IPS DF 19.7 (cell line): ENCODE data around the gene SYCN.
"Not testable (repeated sequence)": the region's sequence is repeated elsewhere in the genome, so short reads cannot be mapped to it uniquely, and the experiment has no call there.

Experiments
- DNase-seq: peaks from one replicate; pipeline ENCODE4 v3.0.0-alpha.2; 2013; ENCODE audit warnings: low read depth, low spot score

Gene SYCN

DNA sequence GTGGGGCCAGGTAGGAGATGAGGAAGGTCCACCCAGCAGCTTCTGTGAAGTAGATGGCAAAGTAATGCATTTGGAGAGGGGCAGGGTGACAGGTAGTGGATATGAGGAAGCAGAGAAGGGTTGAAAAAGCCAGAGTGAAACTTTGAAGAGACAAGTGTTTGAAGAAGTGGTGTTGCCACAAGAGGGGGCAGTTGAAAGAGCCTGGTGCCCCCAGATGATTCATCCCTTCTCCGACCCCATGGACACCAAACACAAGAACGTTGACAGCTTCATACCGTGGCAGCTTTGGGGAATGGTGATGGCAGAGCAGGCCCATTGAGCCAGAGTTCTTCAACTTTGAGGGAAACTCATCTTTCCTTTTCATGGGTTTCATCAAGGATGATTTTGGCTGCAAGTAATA, 20.8 kb upstream of the SYCN start:
- DNase-seq: no peak

DNA sequence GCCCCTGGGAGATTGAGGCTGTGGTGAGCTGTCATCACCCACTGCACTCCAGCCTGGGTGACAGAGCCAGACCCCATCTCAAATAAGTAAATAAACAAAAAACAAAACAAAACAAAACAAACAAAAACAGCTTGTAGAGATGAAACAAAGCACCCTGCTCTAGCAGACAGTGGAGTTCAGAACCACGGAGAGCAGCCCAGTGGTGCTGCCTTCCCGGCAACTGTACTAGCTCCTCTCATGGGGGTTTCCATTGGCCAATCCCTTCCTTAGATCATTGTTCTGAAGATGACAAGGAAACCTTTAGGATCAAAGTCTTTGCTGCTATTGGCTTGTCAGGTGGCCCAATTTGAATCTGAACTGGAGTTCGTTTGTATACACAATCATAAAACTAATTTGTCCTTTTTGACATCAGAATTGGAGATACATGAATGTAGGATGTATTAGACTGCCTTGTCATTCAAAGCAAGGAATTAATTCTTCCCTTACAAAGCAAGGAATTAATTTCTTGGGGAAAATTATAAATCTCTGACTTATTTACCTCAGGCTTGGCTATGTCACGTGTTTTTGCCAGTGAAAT, 19.7 kb upstream of the SYCN start:
- no peak for DNase-seq

DNA sequence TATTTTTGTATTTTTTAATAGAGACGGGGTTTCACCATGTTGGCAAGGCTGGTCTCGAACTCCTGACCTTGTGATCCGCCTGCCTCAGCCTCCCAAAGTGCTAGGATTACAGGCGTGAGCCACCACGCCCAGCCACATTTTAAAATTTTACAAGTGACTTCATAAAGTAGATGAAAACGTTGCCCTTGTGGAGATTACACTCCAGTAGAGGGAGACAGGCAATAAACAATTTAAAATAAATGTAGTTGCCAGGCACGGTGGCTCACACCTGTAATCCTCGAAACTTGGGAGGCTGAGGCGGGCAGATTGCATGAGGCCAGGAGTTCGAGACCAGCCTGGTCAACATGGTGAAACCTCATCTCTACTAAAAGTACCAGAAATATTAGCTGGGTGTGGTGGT, 15.0 kb upstream of the SYCN start:
- not testable (repeated sequence) for DNase-seq

DNA sequence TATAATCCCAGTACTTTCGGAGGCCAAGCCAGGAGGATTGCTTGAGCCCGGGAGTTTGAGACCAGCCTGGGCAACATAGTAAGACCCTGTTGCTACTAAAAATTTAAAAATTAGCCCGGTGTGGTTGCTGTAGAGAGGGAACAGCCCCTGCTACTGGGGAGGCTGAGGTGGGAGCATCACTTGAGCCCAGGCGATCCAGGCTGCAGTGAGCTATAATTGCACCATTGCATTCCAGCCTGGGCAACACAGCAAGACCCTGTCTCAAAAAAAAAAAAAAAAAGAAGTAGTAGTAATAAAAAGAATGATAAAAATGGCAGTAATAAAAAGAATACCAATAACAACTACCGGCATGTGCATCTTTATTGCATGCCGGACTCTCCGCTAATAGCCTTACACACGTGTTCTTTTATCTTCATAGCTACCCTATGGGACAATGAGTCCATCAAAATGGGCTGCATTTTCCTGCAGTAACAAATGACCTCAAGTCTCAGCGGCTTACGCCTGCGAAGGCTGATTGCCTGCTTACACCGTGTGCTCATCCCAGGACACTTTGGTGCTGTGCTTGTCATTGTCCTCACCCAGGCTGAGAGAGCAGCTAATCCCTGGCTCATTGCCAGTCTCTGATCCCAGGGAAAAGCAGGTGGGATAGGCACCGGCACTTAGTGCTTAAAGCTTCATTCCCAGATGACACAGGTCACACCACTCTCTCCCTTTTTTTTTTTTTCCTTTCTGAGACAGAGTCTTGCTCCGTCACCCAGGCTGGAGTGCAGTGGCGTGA, 14.4 kb upstream of the SYCN start:
- no peak for DNase-seq

DNA sequence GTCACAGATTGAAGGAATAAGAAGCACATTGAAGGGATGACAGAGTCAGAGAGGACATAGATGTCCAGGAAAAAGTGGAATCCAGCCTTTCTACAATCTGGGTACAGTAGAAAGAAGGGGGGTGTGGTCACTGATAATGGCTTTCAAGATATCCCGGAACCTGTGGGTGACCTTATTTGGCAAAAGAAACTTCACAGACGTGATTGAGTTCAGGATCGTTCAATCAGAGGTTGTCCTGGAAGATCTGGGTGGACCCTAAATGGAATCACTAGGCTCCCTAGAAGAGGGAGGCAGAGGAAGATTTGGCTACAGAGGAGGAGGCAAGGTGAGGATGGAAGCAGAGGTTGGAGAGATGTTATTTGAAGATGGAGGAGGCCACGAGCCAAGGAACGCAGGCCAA, 13.0 kb upstream of the SYCN start:
- no peak for DNase-seq

DNA sequence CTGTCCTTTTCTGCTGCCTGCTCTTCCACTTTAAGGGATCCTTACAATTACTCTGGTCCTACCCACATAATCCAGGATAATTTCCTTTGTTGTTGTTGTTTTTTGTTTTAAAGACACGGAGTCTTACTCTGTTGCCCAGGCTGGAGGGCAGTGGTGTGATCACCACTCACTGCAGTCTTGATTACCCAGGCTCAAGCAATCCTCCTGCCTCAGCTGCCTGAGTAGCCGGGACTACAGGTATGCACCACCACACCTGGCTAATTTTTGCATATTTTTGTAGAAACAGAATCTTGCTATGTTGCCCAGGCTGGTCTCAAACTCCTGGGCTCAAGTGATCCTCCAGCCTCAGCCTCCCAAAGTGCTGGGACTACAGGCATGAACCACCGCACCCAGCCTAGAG, 11.3 kb upstream of the SYCN start:
- DNase-seq: not testable (repeated sequence)

DNA sequence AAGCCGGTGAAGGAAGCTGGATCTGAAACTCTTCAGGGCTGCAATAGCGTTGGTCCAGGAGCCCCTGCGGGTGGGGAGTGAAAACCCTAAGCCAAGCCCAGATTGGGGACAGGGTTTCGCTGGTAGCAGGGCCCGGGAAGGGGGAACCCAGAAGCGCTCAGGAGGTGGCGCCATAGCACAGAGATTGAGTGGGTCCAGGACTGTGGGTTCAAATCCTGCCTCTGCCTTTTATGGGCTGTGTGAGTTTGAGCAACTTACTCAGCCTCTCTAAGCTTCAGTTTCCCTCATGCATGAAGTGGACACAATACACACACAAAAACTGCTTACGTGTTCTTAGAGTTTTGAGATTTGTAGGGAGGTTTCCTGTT, 8.3 kb upstream of the SYCN start:
- no peak for DNase-seq

DNA sequence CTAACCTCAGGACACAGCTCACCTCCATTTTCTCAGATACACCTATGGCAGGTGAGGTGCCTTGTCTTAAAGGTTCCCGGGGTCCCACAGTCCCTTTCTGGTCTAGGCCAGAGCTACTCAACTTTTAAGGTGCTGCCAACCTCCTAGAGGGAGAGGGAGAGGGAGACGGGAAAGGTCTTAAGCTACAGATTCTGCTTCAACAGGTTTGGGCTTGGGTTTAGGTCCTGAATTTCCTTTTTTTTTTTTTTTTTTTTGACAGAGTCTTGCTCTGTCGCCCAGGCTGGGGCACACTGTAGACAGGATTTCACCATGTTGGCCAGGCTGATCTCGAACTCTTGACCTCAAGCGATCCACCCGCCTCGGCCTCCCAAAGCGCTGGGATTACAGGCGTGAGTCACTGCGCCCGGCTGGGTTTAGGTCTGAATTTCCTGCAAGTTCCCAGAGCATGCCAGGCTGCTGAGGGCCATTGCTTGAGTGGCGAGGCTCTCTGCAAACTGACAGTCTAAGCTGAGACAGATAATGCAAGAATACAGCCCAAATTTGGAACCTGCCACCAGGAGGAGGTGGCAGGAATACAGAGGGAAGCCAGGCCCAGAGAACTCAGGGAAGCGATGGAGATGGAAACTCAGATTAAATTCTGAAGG, 7.8 kb upstream of the SYCN start:
- no peak for DNase-seq

DNA sequence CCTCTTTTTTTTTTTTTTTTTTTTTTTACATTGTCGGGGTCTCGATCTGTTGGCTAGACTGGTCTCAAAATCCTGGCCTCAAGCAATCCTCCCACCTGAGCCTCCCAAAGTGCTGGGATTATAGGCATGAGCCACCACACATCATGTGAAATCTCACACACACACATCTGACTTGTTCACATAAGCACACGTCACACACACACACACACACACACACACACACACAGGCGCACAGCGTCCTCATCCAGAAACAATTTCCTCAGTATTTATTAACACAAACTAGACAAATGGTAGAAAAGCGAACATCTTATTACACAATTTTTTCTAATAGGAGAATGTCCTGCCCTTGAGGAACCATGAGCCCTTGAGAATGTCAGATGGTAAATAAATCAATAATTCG, 5.1 kb upstream of the SYCN start:
- DNase-seq: no peak

DNA sequence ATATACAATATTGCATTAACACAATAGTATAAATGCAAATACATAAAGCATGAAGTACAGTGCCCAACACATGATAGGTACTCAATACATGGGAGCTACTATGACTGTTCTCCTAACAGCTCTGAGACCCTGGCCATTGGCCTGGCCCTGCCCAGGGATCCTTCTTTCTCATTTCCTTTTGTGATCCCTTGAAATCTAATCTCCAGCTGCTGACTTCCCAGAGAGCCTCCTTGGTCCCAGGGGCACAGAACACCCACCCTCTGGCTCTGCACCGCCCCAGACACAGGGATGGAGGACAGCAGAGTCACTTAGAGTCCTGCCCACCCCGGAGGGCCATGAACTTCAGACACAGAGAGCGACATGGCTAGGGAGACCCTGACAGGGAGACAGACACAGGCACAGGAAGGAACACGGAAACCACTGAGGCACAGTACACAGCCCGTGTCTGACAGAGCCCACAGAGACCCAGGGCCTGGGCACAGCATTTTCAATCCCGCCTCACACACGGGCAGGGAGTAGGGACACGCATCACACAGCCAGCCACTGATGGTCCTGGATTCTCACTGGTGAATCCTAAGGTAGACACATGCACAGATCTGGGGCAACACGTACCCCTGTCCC, 4.2 kb upstream of the SYCN start:
- no peak for DNase-seq

DNA sequence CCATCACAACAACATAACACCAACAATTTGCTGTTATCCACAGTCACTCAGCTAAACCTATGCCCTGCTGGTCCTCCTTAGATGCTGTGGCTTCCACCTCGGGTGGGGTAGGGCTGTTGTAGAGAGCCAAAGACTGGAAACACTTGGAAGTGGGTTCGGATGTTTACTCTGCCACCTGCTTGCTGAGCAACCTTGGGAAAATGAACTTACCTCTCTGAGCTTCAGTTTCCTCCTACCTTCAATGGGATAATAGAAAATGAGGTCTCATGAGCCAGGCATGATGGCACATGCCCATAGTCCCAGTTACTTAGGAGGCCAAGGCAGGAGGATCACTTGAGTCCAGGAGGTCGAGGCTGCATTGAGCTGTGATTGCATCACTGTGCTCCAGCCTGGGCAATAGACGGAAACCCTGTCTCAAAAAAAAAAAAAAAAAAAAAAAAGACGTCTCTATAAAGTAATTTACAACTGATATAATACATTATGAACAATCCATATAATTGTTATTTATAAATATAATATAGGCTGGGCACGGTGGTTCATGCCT, 3.3 kb upstream of the SYCN start:
- DNase-seq: no peak

DNA sequence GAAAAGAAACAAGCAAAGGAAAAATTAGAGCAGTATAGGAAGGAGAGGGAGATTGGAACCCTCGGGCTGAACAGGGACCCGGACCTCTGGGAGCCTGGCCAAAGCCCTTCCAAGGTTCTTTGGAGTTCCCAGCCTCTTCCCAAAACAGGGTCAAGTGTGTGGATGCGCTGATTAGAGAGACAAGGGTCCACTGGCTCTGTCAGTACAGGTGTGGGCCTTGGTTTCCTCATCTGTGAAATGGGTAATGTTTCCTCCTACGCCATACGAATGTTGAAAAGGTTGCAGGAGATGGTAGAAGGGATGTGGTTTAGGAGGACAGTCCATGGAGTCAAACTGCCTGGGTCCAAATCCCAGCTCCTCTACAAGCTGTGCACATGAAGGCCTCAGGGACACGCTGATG, 2.1 kb upstream of the SYCN start:
- DNase-seq: no peak

DNA sequence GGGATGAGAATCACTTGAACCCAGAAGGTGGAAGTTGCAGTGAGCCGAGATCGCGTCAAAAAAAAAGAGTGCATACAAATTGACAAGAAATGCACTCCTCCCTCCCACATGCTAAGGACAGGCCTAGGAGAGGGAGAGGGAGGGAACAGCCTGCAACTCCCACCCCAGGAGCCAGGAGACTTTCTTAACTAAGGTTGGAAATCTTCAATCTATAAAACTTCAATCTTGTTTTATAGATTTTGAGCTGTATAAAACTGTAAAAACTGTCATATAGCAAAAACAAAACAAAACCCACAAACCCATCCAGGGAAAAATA, 1.3 kb upstream of the SYCN start:
- DNase-seq: no peak

DNA sequence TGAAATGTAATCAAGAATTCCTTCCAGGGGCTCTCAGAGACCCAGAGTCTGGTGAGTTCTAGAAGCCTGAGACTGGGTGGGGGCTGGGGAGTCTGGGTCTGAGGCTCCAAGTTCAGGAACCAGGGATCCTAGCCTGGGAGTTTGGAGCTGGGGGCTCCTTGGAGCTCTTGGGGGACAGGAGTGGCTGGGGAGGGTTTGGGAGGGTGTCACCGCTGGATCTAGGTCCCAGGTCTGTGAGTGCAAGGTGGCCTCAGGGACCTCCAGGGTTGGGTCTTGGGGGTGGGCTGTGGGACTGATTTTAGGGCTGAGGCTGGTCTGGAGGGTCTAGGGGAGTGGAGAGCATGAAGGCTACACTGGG, 1.1 kb downstream of the SYCN start:
- DNase-seq: no peak

DNA sequence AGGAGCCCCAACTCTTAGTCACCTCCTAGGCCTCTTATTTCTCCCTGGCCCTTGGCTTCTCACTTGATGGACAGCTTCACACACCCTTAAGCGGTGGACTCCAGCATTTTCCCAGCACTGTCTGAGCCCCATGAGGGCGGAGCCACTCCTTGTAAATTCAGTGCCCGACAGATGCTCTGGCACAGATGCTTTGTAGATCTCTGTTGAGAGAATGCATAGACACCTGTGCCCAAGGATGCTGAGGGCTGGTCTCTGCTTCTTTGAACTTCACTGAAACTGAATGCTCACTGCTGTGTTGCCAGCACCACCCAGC, 3.3 kb downstream of the SYCN start:
- DNase-seq: no peak

DNA sequence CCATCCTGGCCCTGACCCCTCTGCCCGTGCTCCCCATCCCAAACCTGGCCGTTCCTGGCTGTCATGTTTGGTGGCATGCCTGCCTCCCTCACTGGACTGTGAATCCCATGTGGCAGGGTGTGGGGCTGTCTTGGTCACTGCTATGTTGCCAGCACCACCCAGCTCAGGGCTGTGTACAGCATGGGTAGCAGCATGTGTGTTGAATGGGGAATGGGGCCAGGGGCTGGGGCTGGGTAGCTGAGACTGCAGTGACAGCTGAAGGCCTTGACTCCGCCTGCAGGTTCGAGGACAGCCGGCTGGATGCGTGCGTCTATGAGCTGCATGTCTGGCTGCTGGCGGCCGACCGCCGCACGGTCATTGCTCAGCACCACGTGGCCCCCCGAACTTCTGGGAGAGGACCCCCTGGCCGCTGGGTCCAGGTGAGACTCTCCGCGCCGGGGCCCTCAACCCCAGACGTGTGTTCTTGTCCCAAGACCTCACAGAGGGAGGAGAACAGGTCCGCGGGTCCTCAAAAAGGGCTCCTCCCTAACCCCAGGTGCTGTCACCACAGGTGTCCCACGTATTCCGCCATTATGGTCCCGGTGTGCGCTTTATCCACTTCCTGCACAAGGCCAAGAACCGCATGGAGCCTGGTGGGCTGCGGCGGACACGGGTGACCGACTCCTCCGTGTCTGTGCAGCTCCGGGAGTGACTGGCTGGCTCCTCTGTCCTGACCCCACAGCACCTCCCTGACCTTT, 3.8 kb downstream of the SYCN start:
- no peak for DNase-seq

DNA sequence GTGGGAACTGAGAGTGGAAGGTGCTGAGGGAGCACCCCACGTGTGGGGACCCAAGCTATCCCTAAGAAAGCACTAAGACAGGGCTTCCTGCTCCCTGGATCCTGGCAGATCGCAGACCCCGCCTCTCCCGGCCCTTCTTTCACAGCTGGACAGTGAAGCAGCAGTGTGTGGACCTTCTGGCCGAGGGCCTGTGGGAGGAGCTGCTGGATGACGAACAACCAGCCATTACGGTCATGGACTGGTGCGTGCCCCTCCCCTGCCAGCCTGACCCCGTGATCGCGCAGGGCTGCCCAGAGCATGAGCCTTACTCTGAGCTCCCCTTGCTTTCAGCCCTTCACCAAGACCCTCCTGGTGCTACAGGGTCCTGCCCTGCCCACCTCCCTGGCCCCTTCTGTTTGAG, 5.0 kb downstream of the SYCN start:
- DNase-seq: no peak

DNA sequence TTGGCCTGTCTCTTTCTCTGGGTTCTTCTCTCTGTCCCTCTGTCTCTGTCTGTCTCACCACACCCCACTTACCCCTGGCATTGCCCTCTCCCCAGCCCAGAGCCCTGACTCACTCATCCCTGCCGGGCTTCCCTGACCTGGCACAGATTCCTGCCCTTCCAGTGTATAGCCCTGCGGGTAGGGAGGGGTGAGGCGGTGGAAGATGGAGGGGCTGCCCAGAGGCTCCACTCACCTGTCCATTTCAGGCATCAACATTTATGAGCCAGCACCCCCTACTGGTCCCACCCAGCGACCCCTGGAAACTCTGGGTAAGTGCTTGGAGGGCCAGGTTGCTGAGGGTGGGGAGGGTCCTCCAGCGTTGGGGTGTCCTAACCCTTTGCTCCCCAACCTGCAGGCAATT, 6.3 kb downstream of the SYCN start:
- DNase-seq: no peak

DNA sequence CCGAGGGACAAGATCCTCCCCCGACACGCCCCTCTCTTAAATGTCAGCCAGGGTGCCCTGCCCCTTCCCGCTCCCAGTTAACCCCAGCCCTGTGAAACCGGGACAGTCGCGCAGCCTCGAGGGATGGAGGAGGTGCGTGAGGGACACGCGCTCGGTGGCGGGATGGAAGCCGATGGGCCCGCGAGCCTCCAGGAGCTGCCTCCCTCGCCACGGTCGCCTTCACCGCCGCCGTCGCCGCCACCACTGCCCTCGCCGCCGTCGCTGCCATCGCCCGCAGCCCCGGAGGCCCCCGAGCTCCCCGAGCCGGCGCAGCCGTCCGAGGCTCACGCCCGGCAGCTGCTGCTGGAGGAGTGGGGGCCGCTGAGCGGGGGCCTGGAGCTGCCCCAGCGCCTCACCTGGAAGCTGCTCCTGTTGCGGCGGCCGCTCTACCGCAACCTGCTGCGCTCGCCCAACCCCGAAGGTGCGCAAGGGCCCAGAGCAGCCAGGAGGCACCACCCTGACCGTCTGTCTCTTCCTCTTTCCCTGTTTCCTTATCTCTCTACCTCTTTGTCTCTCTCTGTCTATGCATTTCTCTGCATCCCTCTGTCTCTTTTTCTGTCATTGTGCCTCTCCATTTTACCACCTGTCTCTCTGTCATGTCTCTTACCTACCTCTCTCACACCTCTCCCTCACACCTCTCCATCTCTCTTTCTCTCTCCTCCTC, 7.1 kb downstream of the SYCN start, which contains the start of gene NCCRP1:
TSS of gene NCCRP1 (plus strand) at position 105 of the 703 bp plus-strand sequence. CDS start at position 124, 19 bp downstream.
- no peak for DNase-seq

DNA sequence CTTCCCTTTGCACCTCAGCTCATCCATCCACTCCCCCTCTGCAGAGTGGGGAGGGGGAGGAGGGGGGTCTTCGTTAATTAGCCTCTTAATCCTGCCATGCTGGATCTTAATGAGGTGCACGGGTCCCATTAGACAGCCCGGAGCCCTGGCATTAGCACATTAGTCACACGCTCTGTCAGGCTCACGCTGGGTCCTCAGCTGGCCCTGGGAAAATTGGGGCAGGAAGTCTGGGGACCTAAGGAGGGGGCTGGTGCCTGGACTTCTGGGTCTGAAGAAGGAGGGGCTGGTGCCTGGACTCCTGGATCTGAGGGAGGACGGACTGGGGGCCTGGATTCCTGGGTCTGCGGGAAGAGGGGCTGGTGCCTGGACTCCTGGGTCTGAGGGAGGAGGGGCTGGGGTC, 7.7 kb downstream of the SYCN start:
- DNase-seq: no peak

DNA sequence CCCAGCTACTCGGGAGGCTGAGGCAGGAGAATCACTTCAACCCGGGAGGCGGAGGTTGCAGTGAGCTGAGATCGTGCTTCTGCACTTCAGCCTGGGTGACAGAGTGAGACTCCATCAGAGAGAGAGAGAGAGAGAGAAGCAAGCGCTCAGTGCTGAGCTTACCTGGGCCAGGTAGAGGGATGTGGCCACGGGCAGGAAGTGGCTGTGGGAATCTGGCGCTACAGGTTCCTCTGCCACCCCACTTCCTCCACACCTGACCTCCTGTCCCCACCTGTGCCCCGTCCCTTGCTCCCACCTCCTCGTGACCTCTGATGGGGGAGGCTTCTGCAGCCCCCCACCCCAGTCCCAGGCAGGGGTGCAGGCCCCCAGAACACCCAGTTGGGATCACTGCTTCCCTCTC, 8.3 kb downstream of the SYCN start:
- no peak for DNase-seq
